HG03520 (cell line): ENCODE measurements around the gene KPTN.

Experiments used
- ATAC-seq: cut with Tn5 transposase; IDR thresholded peaks from one replicate; pipeline ENCODE4 v1.9.1; 2021; ENCODE audit warnings: mild to moderate bottlenecking, moderate library complexity; ENCODE audit not compliant: unreplicated experiment

KPTN gene

GRCh38 chr19:47509170-47509847, 25.3 kb upstream of the KPTN start:
- no peak for ATAC-seq

GRCh38 chr19:47508721-47509120, 24.7 kb upstream of the KPTN start:
- no peak for ATAC-seq

GRCh38 chr19:47507924-47508553, 24.0 kb upstream of the KPTN start:
- ATAC-seq: no peak

- no peak for ATAC-seq
Measured at GRCh38 chr19:47507012-47507411, 23.0 kb upstream of the KPTN start.

GRCh38 chr19:47506459-47506858, 22.4 kb upstream of the KPTN start:
- no peak for ATAC-seq

- no peak for ATAC-seq
Measured at GRCh38 chr19:47505506-47505905, 21.5 kb upstream of the KPTN start.

GRCh38 chr19:47503826-47504150, 19.8 kb upstream of the KPTN start:
- no peak for ATAC-seq

GRCh38 chr19:47503130-47503825, 19.3 kb upstream of the KPTN start:
- no peak for ATAC-seq

- ATAC-seq: no peak
Measured at GRCh38 chr19:47499863-47500830, 16.1 kb upstream of the KPTN start.

GRCh38 chr19:47499371-47499770, 15.4 kb upstream of the KPTN start:
- no peak for ATAC-seq

- ATAC-seq: no peak
Measured at GRCh38 chr19:47498561-47498960, 14.5 kb upstream of the KPTN start.

GRCh38 chr19:47497821-47498520, 14.0 kb upstream of the KPTN start:
- no peak for ATAC-seq

GRCh38 chr19:47497050-47497766, 13.2 kb upstream of the KPTN start:
- ATAC-seq: no peak

GRCh38 chr19:47495478-47496372, 11.7 kb upstream of the KPTN start:
- no peak for ATAC-seq

- no peak for ATAC-seq
Measured at GRCh38 chr19:47494729-47495128, 10.7 kb upstream of the KPTN start.

- ATAC-seq: no peak
Measured at GRCh38 chr19:47494211-47494547, 10.2 kb upstream of the KPTN start.

- ATAC-seq: no peak
Measured at GRCh38 chr19:47493378-47494210, 9.6 kb upstream of the KPTN start.
